ENCODE results near the gene FOXB2.
"Not testable (repeated sequence)": the region's sequence is repeated elsewhere in the genome, so short reads cannot be mapped to it uniquely, and the experiment has no call there.

The FOXB2 gene

GRCh38 chr9:77019236-77019925, at the start of gene FOXB2:
TSS of gene FOXB2 (plus strand) at chr9:77019655. CDS start at chr9:77019655, 0 bp downstream.
- DNase-seq, result no peak

- no peak for DNase-seq
Observed at GRCh38 chr9:76969716-76970115, 49.7 kb upstream of the FOXB2 start.

GRCh38 chr9:76978831-76979230, 40.6 kb upstream of the FOXB2 start:
- not testable (repeated sequence) for DNase-seq

GRCh38 chr9:76980566-76980965, 38.9 kb upstream of the FOXB2 start:
- DNase-seq, result no peak

- no peak for DNase-seq
Observed at GRCh38 chr9:76984486-76984885, 35.0 kb upstream of the FOXB2 start.

- DNase-seq, result no peak
Observed at GRCh38 chr9:76985581-76985980, 33.9 kb upstream of the FOXB2 start.

GRCh38 chr9:76987594-76988200, 31.8 kb upstream of the FOXB2 start:
- DNase-seq, result no peak

- no peak for DNase-seq
Observed at GRCh38 chr9:76988941-76989340, 30.5 kb upstream of the FOXB2 start.

GRCh38 chr9:76989501-76989900, 30.0 kb upstream of the FOXB2 start:
- no peak for DNase-seq

- no peak for DNase-seq
Observed at GRCh38 chr9:76996700-76997099, 22.8 kb upstream of the FOXB2 start.

GRCh38 chr9:76999261-76999660, 20.2 kb upstream of the FOXB2 start:
- DNase-seq, result no peak

GRCh38 chr9:77000330-77000729, 19.1 kb upstream of the FOXB2 start:
- no peak for DNase-seq

GRCh38 chr9:77003366-77003765, 16.1 kb upstream of the FOXB2 start:
- DNase-seq, result no peak

- no peak for DNase-seq
Observed at GRCh38 chr9:77005216-77005615, 14.2 kb upstream of the FOXB2 start.

- DNase-seq, result no peak
Observed at GRCh38 chr9:77010527-77010926, 8.9 kb upstream of the FOXB2 start.

- DNase-seq, result no peak
Observed at GRCh38 chr9:77011973-77012821, 7.3 kb upstream of the FOXB2 start.

- no peak for DNase-seq
Observed at GRCh38 chr9:77013206-77013931, 6.1 kb upstream of the FOXB2 start.

GRCh38 chr9:77013932-77014596, 5.4 kb upstream of the FOXB2 start:
- DNase-seq, result no peak

- DNase-seq, result no peak
Observed at GRCh38 chr9:77014597-77015263, 4.7 kb upstream of the FOXB2 start.

- no peak for DNase-seq
Observed at GRCh38 chr9:77015327-77016048, 4.0 kb upstream of the FOXB2 start.

GRCh38 chr9:77016121-77016525, 3.3 kb upstream of the FOXB2 start:
- DNase-seq, result no peak
